SK-N-SH (cell line): Measurements from ENCODE around the gene BICD2.

ENCODE experiments used
- GATA2 ChIP-seq: sonication (generic); formaldehyde crosslinking; IDR thresholded peaks from 2 replicates; pipeline ENCODE4 v1.5.0; 2020; ENCODE audit warnings: mild to moderate bottlenecking, missing genetic modification reagents
- NFIC ChIP-seq: IDR thresholded peaks from 2 replicates; pipeline ENCODE4 v1.4.0; 2012; ENCODE audit warnings: borderline replicate concordance
- POLR2AphosphoS5 ChIP-seq: IDR thresholded peaks from 2 replicates; pipeline ENCODE4 v1.6.1; 2012; ENCODE audit warnings: low read depth, low read length
- RAD21 ChIP-seq: IDR thresholded peaks from 2 replicates; pipeline ENCODE4 v1.6.1; 2012; ENCODE audit warnings: mild to moderate bottlenecking, low read length
- TF ChIP-seq, protein P1 (sequence below): fragments of 200-600 bp; sonication (generic); IDR thresholded peaks from 2 replicates; pipeline ENCODE4 v1.6.1; 2017; ENCODE audit warnings: antibody characterized with exemption, mild to moderate bottlenecking, moderate library complexity

DNA sequence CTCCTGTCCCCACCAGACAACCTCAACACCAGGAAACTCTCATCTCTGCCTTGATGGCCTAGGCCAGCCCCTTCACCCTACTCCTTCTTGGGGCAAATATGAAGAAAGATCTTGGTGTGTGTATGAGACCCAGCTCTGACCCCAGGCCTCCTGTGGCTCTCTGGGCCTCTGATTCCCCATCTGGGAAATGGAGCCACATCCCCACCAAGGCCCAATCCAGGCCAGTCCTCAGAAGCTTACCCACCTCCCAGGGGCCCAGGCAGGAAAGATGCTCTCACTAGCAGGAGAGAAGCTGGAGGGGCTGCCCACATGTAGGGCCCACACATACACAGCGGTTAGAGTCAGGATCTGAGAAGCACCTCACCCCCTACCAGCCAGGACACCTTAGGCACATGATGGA, 38.9 kb downstream of the BICD2 start:
- TF ChIP-seq NFIC = no peak
- TF ChIP-seq, protein P1, sequence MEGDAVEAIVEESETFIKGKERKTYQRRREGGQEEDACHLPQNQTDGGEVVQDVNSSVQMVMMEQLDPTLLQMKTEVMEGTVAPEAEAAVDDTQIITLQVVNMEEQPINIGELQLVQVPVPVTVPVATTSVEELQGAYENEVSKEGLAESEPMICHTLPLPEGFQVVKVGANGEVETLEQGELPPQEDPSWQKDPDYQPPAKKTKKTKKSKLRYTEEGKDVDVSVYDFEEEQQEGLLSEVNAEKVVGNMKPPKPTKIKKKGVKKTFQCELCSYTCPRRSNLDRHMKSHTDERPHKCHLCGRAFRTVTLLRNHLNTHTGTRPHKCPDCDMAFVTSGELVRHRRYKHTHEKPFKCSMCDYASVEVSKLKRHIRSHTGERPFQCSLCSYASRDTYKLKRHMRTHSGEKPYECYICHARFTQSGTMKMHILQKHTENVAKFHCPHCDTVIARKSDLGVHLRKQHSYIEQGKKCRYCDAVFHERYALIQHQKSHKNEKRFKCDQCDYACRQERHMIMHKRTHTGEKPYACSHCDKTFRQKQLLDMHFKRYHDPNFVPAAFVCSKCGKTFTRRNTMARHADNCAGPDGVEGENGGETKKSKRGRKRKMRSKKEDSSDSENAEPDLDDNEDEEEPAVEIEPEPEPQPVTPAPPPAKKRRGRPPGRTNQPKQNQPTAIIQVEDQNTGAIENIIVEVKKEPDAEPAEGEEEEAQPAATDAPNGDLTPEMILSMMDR = no peak
- TF ChIP-seq RAD21 = no peak
- TF ChIP-seq GATA2 (CRISPR knock-in tag) = no peak
- no peak for TF ChIP-seq POLR2AphosphoS5
